Gastrocnemius medialis (tissue), 4 donors: Measurements from ENCODE around the gene ATRAID.

Experiments used
- CTCF ChIP-seq, 5 experiments: fragments of 450-650 bp in 3 of 5; fragments of 200-600 bp in 2 of 5; sonication (generic) in 2 of 5; IDR thresholded peaks in 4 of 5; conservative IDR thresholded peaks in 1 of 5; 1 replicate in 4 of 5; 2 replicates in 1 of 5; pipeline ENCODE4 v1.5.1; 2016 to 2019; ENCODE audit warnings: antibody characterized with exemption in 5 of 5, mild to moderate bottlenecking in 3 of 5, moderate library complexity in 3 of 5
- POLR2A ChIP-seq, 2 donors: fragments of 450-650 bp; IDR thresholded peaks; one replicate each; pipeline ENCODE4 v1.6.1; 2017; ENCODE audit warnings: antibody characterized with exemption in 2 of 2, mild to moderate bottlenecking in 2 of 2, moderate library complexity in 2 of 2

GRCh38 chr2:27204566-27204965 lies 7.3 kb upstream of the ATRAID start:
- TF ChIP-seq CTCF (IDR thresholded peaks at IDR 0.05 in 4 of 5, conservative IDR thresholded peaks at IDR 0.05 in 1 of 5): no peak
- TF ChIP-seq POLR2A (IDR thresholded peaks at IDR 0.05): no peak
